Suprapubic skin (tissue), 3 donors: Measurements from ENCODE around the gene LRMDA.

Source experiments
- CTCF ChIP-seq, 2 donors: fragments of 200-600 bp in 1 of 2; fragments of 450-650 bp in 1 of 2; sonication (generic) in 1 of 2; IDR thresholded peaks; one replicate each; pipeline ENCODE4 v1.5.1; 2016 to 2019; ENCODE audit warnings: antibody characterized with exemption in 2 of 2, mild to moderate bottlenecking in 1 of 2, moderate library complexity in 1 of 2
- POLR2A ChIP-seq, 2 donors: fragments of 450-650 bp; IDR thresholded peaks; one replicate each; pipeline ENCODE4 v1.6.1; 2017; ENCODE audit warnings: antibody characterized with exemption in 2 of 2, mild to moderate bottlenecking in 2 of 2, moderate library complexity in 2 of 2

GRCh38 chr10:75624638-75625037, 193.2 kb downstream of the LRMDA start:
- TF ChIP-seq POLR2A (IDR thresholded peaks at IDR 0.05) (no peak), CTCF (IDR thresholded peaks at IDR 0.05) (no peak)
